Endodermal cell (in vitro differentiated cells): ENCODE results near the gene CDH9. TPM values are rescaled to one million over a fixed set of nuclear protein-coding genes. Genes with fewer than 3 reads are reported as not detected.

ENCODE experiments used
- DNase-seq: peaks from one replicate; pipeline ENCODE4 v3.0.0-alpha.2; 2017
- H3K27ac ChIP-seq: 2 replicates; pipeline ENCODE4 v1.5.1; 2013; ENCODE audit warnings: mild to moderate bottlenecking, low read depth, low read length, moderate library complexity
- H3K27me3 ChIP-seq: 2 replicates; pipeline ENCODE4 v1.6.1; 2013; ENCODE audit warnings: mild to moderate bottlenecking, low read length, moderate library complexity; ENCODE audit not compliant: insufficient read depth, control insufficient read depth, poor library complexity, severe bottlenecking
- H3K36me3 ChIP-seq: 2 replicates; pipeline ENCODE4 v1.7.0; 2013; ENCODE audit warnings: mild to moderate bottlenecking, low read length, moderate library complexity; ENCODE audit not compliant: control insufficient read depth, insufficient read depth
- H3K4me1 ChIP-seq: one replicate; pipeline ENCODE4 v1.7.0; 2013; ENCODE audit warnings: low read length; ENCODE audit not compliant: control insufficient read depth, insufficient read depth
- H3K4me3 ChIP-seq: 2 replicates; pipeline ENCODE4 v1.5.1; 2013; ENCODE audit warnings: mild to moderate bottlenecking, low read length, moderate library complexity
- H3K9ac ChIP-seq: 2 replicates; pipeline ENCODE4 v1.6.1; 2013; ENCODE audit warnings: mild to moderate bottlenecking, low read length, moderate library complexity; ENCODE audit not compliant: poor library complexity, severe bottlenecking; ENCODE audit errors: extremely low read depth
- H3K9me3 ChIP-seq: 2 replicates; pipeline ENCODE4 v1.6.1; 2013; ENCODE audit warnings: mild to moderate bottlenecking, low read length, moderate library complexity; ENCODE audit not compliant: control insufficient read depth
- H3K27ac Mint-ChIP-seq: 2 replicates; pipeline ENCODE4 v1.8.0; 2020; ENCODE audit warnings: mixed read lengths
- H3K27me3 Mint-ChIP-seq: 2 replicates; pipeline ENCODE4 v1.8.0; 2021; ENCODE audit warnings: mild to moderate bottlenecking, mixed read lengths; ENCODE audit not compliant: insufficient read depth
- H3K36me3 Mint-ChIP-seq: 2 replicates; pipeline ENCODE4 v1.8.0; 2020; ENCODE audit warnings: low read depth, mixed read lengths
- H3K4me1 Mint-ChIP-seq: 2 replicates; pipeline ENCODE4 v1.8.0; 2020; ENCODE audit warnings: mixed read lengths
- H3K4me3 Mint-ChIP-seq: 2 replicates; pipeline ENCODE4 v1.8.0; 2020; ENCODE audit warnings: mild to moderate bottlenecking, moderate library complexity, mixed read lengths
- H3K9me3 Mint-ChIP-seq: 2 replicates; pipeline ENCODE4 v1.8.0; 2020; ENCODE audit warnings: mild to moderate bottlenecking, mixed read lengths
- WGBS, 2 experiments: methylation state at CpG; one replicate each; pipeline versions ENCODE4 v1.1.5 to v1.1.7; 2013; ENCODE audit warnings: missing lambda C conversion rate in 2 of 2, mixed read lengths in 1 of 2; ENCODE audit not compliant: insufficient coverage in 1 of 2, insufficient read length in 1 of 2; 5-methylcytosine and 5-hydroxymethylcytosine counted together
- total RNA-seq, 2 donors: library from RNA; stranded (reverse); fragmentation: NEBNext Ultra II Directional in 1 of 2; extraction: Animal tissue kit (Norgen Biotek cat#: 25700) in 1 of 2; gene quantifications; 2 replicates in 1 of 2; 3 replicates in 1 of 2; pipeline ENCODE4 v1.2.1, GENCODE V29; 2021
- TF ChIP-seq, protein P1 (sequence below): fragments of 200-600 bp; sonication (generic); conservative IDR thresholded peaks from 2 replicates; pipeline ENCODE4 v1.5.0; 2021; ENCODE audit warnings: antibody characterized with exemption, mild to moderate bottlenecking

CDH9 gene
- total RNA-seq, 2 donors from 2014 or later: not detected

- H3K27me3 ChIP-seq: no peaks in the 10 kb centered on the region
- H3K27ac Mint-ChIP-seq: no peak overlapping the region
- H3K36me3 Mint-ChIP-seq: no peaks in the 10 kb centered on the region
- H3K36me3 ChIP-seq: no peaks in the 10 kb centered on the region
- no peaks in the 10 kb centered on the region for H3K4me1 Mint-ChIP-seq
- H3K9me3 Mint-ChIP-seq: no peaks in the 10 kb centered on the region
- no peak overlapping the region for H3K9ac ChIP-seq
- H3K9me3 ChIP-seq: no peaks in the 10 kb centered on the region
- H3K27me3 Mint-ChIP-seq: no peaks in the 10 kb centered on the region
- H3K4me1 ChIP-seq: no peaks in the 10 kb centered on the region
- TF ChIP-seq, protein P1, sequence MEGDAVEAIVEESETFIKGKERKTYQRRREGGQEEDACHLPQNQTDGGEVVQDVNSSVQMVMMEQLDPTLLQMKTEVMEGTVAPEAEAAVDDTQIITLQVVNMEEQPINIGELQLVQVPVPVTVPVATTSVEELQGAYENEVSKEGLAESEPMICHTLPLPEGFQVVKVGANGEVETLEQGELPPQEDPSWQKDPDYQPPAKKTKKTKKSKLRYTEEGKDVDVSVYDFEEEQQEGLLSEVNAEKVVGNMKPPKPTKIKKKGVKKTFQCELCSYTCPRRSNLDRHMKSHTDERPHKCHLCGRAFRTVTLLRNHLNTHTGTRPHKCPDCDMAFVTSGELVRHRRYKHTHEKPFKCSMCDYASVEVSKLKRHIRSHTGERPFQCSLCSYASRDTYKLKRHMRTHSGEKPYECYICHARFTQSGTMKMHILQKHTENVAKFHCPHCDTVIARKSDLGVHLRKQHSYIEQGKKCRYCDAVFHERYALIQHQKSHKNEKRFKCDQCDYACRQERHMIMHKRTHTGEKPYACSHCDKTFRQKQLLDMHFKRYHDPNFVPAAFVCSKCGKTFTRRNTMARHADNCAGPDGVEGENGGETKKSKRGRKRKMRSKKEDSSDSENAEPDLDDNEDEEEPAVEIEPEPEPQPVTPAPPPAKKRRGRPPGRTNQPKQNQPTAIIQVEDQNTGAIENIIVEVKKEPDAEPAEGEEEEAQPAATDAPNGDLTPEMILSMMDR: no peak
- 84 to 100% methylated on average over 1 of the region's 1 CpG for WGBS, 2 experiments
- no peak overlapping the region for H3K4me3 ChIP-seq
- no peak overlapping the region for H3K27ac ChIP-seq
- H3K4me3 Mint-ChIP-seq: no peak overlapping the region
- DNase-seq: no peak
Measured at GRCh38 chr5:27009540-27009915, 28.9 kb downstream of the CDH9 start.

GRCh38 chr5:27008604-27009539 is 29.5 kb downstream of the CDH9 start:
- no peaks in the 10 kb centered on the region for H3K27me3 ChIP-seq
- Mint-ChIP-seq H3K9me3 (no peaks in the 10 kb centered on the region), H3K4me1 (no peaks in the 10 kb centered on the region), H3K27me3 (no peaks in the 10 kb centered on the region), H3K27ac (no peak overlapping the region), H3K4me3 (no peak overlapping the region), H3K36me3 (no peaks in the 10 kb centered on the region)
- no peak overlapping the region for H3K4me3 ChIP-seq
- 90 to 100% methylated on average over 1 to 3 of the region's 3 CpGs for WGBS, 2 experiments
- H3K4me1 ChIP-seq: no peaks in the 10 kb centered on the region
- DNase-seq: no peak
- no peaks in the 10 kb centered on the region for H3K36me3 ChIP-seq
- TF ChIP-seq, protein P1: no peak
- H3K9ac ChIP-seq: no peak overlapping the region
- no peaks in the 10 kb centered on the region for H3K9me3 ChIP-seq
- no peak overlapping the region for H3K27ac ChIP-seq

GRCh38 chr5:27007121-27007520 is 31.3 kb downstream of the CDH9 start:
- H3K4me3 ChIP-seq: no peak overlapping the region
- Mint-ChIP-seq H3K9me3 (no peaks in the 10 kb centered on the region), H3K36me3 (no peaks in the 10 kb centered on the region), H3K4me3 (no peak overlapping the region), H3K4me1 (no peaks in the 10 kb centered on the region), H3K27me3 (no peaks in the 10 kb centered on the region), H3K27ac (no peak overlapping the region)
- H3K27me3 ChIP-seq: no peaks in the 10 kb centered on the region
- DNase-seq: no peak
- H3K36me3 ChIP-seq: no peaks in the 10 kb centered on the region
- H3K9ac ChIP-seq: no peak overlapping the region
- no peaks in the 10 kb centered on the region for H3K4me1 ChIP-seq
- H3K9me3 ChIP-seq: no peaks in the 10 kb centered on the region
- no peak overlapping the region for H3K27ac ChIP-seq
- TF ChIP-seq, protein P1: no peak
